HG03457 (cell line): ENCODE data around the gene SDHB.

Experiments used
- ATAC-seq: cut with Tn5 transposase; IDR thresholded peaks from one replicate; pipeline ENCODE4 v1.9.1; 2021; ENCODE audit warnings: moderate number of reproducible peaks; ENCODE audit not compliant: unreplicated experiment

Gene SDHB

DNA sequence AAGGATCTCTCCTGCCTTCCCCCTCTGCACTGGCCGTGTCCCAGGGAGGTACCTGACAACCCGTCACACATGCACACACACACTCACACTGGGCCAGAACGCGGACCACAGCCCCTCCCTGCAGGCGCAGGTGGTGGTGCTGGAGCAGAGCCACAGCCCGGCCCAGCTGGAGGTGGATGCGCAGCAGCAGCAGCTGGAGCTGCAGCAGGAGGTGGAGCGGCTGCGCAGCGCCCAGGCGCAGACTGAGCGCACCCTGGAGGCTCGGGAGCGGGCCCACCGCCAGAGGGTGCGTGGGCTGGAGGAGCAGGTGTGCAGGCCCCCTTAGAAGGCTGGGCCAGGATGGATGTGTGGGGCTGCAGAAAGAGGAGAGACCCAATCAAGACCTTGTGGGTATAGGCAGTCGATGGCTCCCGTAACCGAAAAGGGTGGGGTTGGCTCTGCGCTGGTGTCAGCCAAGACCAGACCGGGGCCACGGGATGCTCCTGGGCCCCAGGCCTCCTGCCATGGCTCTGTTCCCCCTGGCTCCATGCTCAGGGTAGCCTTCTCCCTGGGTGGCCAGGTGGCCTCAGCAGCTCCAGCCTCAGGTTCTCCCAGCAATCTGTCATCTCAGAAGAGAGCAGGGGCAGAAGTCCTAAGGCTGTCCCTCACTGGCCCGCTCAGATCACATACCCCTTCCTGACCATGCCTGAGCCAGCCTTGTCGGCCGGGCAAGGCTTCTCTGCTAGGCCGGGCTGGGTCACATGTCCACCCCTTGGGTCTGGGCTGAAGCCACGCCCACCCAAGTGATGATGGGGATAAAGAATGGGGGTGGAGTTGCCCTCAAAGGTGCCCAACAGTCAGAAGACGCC lies 82.3 kb downstream of the SDHB start:
- ATAC-seq: no peak

- ATAC-seq: no peak
Observed at GRCh38 chr1:16970132-16970910, 83.5 kb downstream of the SDHB start.

DNA sequence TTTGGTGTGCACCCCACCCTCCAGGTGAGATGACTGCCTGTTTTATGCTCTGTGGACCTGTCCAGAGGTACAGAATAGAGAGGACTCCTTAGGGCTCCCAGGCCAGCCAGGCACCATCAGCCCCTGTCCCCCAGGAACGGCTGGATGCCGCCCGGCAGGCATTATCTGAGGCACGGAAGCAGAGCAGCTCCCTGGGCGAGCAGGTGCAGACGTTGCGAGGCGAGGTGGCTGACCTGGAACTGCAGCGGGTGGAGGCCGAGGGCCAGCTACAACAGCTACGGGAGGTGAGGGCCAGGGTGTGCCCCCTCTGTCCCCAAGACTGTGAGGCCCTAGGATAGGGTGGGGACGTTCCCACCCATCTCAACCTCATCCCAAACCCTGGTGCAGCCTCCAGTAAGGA lies 84.2 kb downstream of the SDHB start:
- no peak for ATAC-seq

GRCh38 chr1:16969057-16969611 lies 84.7 kb downstream of the SDHB start:
- no peak for ATAC-seq
